Muscle layer of duodenum (tissue), 2 donors: ENCODE measurements around the gene CCDC92.

Experiments used
- H3K27ac ChIP-seq: one replicate; pipeline ENCODE4 v1.7.0; 2013; ENCODE audit warnings: mild to moderate bottlenecking, low read length
- H3K27me3 ChIP-seq: one replicate; pipeline ENCODE4 v1.7.0; 2013; ENCODE audit warnings: low read depth, mild to moderate bottlenecking, control low read depth, low read length
- H3K36me3 ChIP-seq, 2 donors: one replicate each; pipeline ENCODE4 v1.7.0; 2013; ENCODE audit warnings: low read length in 2 of 2, control low read depth in 1 of 2, mild to moderate bottlenecking in 1 of 2; ENCODE audit not compliant: insufficient read depth in 2 of 2, control insufficient read depth in 1 of 2
- H3K4me1 ChIP-seq, 2 donors: one replicate each; pipeline ENCODE4 v1.7.0; 2013; ENCODE audit warnings: low read length in 2 of 2, mild to moderate bottlenecking in 2 of 2, control low read depth in 1 of 2, moderate library complexity in 1 of 2; ENCODE audit not compliant: insufficient read depth in 2 of 2, control insufficient read depth in 1 of 2
- H3K4me3 ChIP-seq, 2 donors: one replicate each; pipeline ENCODE4 v1.7.0; 2013; ENCODE audit warnings: low read length in 2 of 2, low read depth in 1 of 2, mild to moderate bottlenecking in 1 of 2
- H3K9me3 ChIP-seq, 2 donors: one replicate each; pipeline ENCODE4 v1.7.0; 2013; ENCODE audit warnings: low read length in 2 of 2, control low read depth in 1 of 2, mild to moderate bottlenecking in 1 of 2; ENCODE audit not compliant: control insufficient read depth in 1 of 2
- donor health status: healthy.

The CCDC92 gene

DNA sequence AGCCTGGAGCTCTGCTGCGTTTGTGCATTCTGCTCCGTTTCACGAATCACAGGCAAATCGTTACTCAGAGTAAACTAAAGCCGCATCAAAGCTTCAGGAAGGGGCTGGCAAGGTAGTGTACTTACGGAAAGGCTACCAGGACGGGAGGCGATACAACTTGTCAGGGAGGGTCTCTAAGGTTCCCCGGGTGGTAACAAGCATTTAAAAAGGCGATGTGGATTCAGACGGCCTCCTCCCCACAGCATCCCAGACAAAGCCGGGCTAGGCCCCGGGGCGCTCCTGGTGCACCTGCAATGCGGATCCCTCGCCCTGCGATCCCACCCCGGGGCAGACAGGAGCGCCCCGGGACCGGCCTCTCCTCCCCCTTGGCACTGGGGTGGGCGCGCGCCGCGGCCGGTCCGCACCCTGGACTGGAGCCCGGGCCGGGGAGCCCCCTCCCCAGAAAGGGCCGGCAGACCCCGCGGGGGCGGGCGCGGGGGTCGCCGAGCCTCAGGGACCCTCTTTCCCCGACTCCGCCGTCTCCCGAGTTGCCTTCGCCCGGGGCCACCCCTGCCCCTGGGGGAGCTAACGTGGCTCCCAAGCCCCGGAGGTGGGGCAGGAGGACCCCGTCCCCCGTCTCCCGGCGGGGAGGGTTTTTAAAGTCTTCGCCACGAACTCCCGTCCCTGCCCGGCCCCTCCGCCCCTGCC lies 718 bp downstream of the CCDC92 start:
- H3K4me1 ChIP-seq, result peaks cover 0 to 23% of the 10 kb centered on the region in 2 donors
- H3K27me3 ChIP-seq, result no peaks in the 10 kb centered on the region
- H3K36me3 ChIP-seq, result no peaks in the 10 kb centered on the region
- peak overlapping the region; percentile 85 to 93 for H3K4me3 ChIP-seq
- H3K27ac ChIP-seq, result peak overlapping the region; percentile 77
- no peaks in the 10 kb centered on the region for H3K9me3 ChIP-seq

GRCh38 chr12:123971449-123971769 lies 1.2 kb downstream of the CCDC92 start:
- no peaks in the 10 kb centered on the region for H3K27me3 ChIP-seq
- peaks cover 0 to 23% of the 10 kb centered on the region in 2 donors for H3K4me1 ChIP-seq
- H3K9me3 ChIP-seq, result no peaks in the 10 kb centered on the region
- H3K4me3 ChIP-seq, result peak overlapping the region; percentile 85 to 93
- H3K36me3 ChIP-seq, result no peaks in the 10 kb centered on the region
- H3K27ac ChIP-seq, result peak overlapping the region; percentile 77

- H3K27me3 ChIP-seq, result no peaks in the 10 kb centered on the region
- H3K4me1 ChIP-seq, result peaks cover 0 to 15% of the 10 kb centered on the region in 2 donors
- no peaks in the 10 kb centered on the region for H3K9me3 ChIP-seq
- no peak overlapping the region for H3K4me3 ChIP-seq
- H3K36me3 ChIP-seq, result no peaks in the 10 kb centered on the region
- no peak overlapping the region for H3K27ac ChIP-seq
Measured at GRCh38 chr12:123967121-123967586, 5.5 kb downstream of the CCDC92 start.

DNA sequence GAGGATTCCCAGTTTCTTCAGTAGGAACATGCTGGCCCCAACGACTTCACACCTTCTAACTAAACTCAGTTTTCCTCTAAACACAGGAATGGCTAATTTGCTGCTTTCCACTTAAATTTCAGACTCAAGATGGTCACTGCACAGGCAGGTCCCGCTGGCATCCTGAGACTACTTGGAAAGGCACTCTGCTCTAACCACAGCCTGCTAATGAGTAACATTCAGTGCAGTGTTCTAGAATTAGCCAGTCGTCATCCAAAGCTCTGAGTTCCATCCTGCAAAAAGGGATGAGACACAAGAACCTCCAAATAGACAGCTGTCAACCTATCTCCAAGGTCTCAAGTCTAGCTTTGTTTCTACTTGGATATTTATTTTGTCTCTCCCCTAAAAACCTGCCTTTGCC lies 6.0 kb downstream of the CCDC92 start:
- Histone ChIP-seq H3K4me3 (no peak overlapping the region), H3K9me3 (no peaks in the 10 kb centered on the region), H3K27me3 (no peaks in the 10 kb centered on the region), H3K36me3 (no peaks in the 10 kb centered on the region), H3K27ac (no peak overlapping the region), H3K4me1 (peaks cover 0 to 15% of the 10 kb centered on the region in 2 donors)

GRCh38 chr12:123965382-123965781 lies 7.2 kb downstream of the CCDC92 start:
- Histone ChIP-seq H3K27me3 (no peaks in the 10 kb centered on the region), H3K27ac (no peak overlapping the region), H3K9me3 (no peaks in the 10 kb centered on the region), H3K4me1 (peaks cover 0 to 11% of the 10 kb centered on the region in 2 donors), H3K4me3 (no peak overlapping the region), H3K36me3 (no peaks in the 10 kb centered on the region)

DNA sequence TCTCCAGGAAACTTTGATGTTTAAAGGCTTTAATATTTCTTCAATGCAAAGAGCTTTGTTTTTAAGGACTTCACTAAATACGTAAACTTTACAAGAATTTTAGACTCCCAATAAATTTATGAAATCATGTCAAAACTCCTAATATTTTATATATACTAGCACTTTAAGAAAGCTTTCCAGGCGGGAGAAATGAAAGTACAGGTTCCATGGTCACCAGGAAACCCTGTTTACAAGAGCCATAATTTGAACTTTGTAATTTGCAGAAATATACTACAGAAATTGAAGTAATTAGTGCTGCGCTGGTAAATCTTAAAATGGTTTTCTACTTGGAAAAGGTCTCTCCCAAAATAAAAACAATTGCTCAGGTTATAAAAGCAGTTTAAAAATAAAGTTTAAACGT lies 8.8 kb downstream of the CCDC92 start:
- Histone ChIP-seq H3K9me3 (no peaks in the 10 kb centered on the region), H3K27me3 (no peaks in the 10 kb centered on the region), H3K4me1 (peaks cover 0 to 2% of the 10 kb centered on the region in 2 donors), H3K4me3 (no peak overlapping the region), H3K27ac (no peak overlapping the region), H3K36me3 (no peaks in the 10 kb centered on the region)

GRCh38 chr12:123962513-123962912 lies 10.1 kb downstream of the CCDC92 start:
- Histone ChIP-seq H3K36me3 (no peaks in the 10 kb centered on the region), H3K4me3 (no peak overlapping the region), H3K27me3 (no peaks in the 10 kb centered on the region), H3K4me1 (no peaks in the 10 kb centered on the region), H3K9me3 (no peaks in the 10 kb centered on the region), H3K27ac (no peak overlapping the region)

- Histone ChIP-seq H3K36me3 (no peaks in the 10 kb centered on the region), H3K27ac (no peak overlapping the region), H3K4me3 (no peak overlapping the region), H3K27me3 (no peaks in the 10 kb centered on the region), H3K9me3 (no peaks in the 10 kb centered on the region), H3K4me1 (no peaks in the 10 kb centered on the region)
Measured at GRCh38 chr12:123961585-123962345, 10.9 kb downstream of the CCDC92 start.

- H3K4me3 ChIP-seq, result no peak overlapping the region
- H3K27ac ChIP-seq, result no peak overlapping the region
- H3K9me3 ChIP-seq, result no peaks in the 10 kb centered on the region
- no peaks in the 10 kb centered on the region for H3K36me3 ChIP-seq
- H3K4me1 ChIP-seq, result no peaks in the 10 kb centered on the region
- no peaks in the 10 kb centered on the region for H3K27me3 ChIP-seq
Measured at GRCh38 chr12:123960856-123961255, 11.8 kb downstream of the CCDC92 start.

DNA sequence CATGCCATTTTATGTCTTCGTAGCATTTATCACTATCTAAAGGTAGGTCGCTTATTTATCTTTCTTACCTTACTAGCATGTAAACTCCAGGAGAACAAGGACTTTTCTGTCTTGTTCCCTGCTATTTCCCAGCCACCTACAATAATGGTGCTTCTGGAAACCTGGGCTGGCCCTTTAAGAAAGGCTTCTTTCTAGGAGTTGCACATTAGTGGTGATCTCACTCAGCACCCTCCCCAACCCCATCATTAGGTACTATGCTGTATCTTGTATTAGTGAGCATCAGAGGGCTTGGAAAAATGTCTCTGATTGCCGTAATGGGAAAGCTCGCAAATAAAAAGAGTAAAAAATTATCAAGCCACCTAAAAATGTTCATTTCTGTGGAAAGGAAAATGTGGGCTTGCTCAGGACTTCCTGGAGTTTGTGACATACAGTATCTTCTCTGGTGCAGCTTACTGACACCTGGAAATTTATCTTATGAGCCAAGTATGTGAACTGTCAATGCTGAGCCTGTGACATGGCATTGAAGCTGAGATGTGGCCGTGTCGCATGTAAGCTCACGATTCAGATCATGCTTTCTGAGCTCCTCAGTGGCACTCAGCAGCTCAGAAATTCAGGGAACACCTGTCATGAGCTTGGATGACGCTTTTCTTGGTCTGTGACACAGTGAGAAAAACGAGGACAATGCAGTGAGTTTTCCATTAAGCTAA lies 12.4 kb downstream of the CCDC92 start:
- H3K27ac ChIP-seq, result no peak overlapping the region
- no peak overlapping the region for H3K4me3 ChIP-seq
- no peaks in the 10 kb centered on the region for H3K27me3 ChIP-seq
- no peaks in the 10 kb centered on the region for H3K9me3 ChIP-seq
- H3K4me1 ChIP-seq, result no peaks in the 10 kb centered on the region
- H3K36me3 ChIP-seq, result no peaks in the 10 kb centered on the region

DNA sequence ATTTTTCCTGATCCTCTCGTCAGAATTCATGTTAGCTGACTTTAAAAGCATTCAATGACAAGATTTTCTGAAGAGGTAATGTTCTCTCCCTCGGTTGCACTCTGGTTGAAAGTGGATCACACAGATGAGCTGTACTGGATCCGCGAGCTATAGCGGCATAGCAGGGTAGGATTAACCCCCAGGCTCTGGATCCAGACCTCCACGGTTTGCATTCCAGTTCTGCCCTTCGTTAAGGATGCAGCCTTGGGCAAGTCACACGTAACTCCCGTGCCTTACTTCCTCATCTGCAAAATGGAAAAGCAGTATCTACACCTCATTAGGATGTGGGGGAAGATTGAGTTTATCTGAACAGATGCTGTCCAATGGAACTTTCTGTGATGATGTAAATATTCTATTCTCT lies 13.8 kb downstream of the CCDC92 start:
- H3K27ac ChIP-seq, result peak overlapping the region; percentile 21
- no peaks in the 10 kb centered on the region for H3K36me3 ChIP-seq
- H3K4me1 ChIP-seq, result no peaks in the 10 kb centered on the region
- no peaks in the 10 kb centered on the region for H3K9me3 ChIP-seq
- no peaks in the 10 kb centered on the region for H3K27me3 ChIP-seq
- H3K4me3 ChIP-seq, result no peak overlapping the region
